CD1c-positive myeloid dendritic cell (primary cell): ENCODE data around the gene ZNF33B.
"Not testable (repeated sequence)": the region's sequence is repeated elsewhere in the genome, so short reads cannot be mapped to it uniquely, and the experiment has no call there.

Source experiments
- DNase-seq: peaks from one replicate; pipeline ENCODE4 v3.0.0-alpha.2; 2016; ENCODE audit errors: extremely low spot score

The ZNF33B gene

DNA sequence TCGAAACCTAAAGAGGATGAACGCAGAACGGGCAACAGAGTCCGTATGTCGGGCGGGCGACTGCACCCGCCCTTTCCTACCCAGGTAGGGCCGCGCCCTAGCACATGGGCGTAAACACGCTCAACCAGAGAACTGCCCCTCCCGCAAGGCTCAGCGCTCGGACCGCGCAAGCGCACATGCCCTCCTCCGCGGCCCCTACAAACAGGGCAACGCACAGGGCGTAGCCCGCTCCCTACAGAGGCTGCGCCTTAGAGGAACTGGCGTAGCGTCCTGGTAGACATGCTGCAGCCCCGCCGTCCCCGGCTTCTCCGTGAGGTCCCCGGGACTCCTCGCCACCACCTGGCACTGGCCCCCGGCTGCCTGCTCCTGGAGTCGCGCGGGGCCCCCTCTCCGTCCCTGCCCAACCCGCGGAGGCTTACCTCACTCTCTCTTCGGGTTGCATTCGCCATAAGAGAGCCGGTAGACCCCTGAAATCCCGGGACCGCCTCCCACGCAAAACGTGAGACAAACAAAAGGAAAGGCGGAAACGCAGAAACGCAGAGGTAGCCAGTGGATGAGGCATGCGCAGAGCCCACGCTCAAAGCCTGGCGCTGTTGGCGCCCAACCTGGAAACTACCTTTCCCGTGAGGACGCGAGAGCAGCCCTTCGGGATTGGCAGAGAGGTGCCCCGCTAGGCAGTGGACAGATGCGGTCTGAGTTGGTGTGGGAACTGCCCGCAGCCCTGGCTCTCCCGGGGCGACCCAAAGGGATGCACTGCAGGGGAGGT is at the start of gene ZNF33B:
ZNF33B (minus strand) TSS at position 516 of the 766 bp plus-strand sequence. CDS start 1,642 bp downstream, outside the sequence.
- DNase-seq = peak; percentile 94

DNA sequence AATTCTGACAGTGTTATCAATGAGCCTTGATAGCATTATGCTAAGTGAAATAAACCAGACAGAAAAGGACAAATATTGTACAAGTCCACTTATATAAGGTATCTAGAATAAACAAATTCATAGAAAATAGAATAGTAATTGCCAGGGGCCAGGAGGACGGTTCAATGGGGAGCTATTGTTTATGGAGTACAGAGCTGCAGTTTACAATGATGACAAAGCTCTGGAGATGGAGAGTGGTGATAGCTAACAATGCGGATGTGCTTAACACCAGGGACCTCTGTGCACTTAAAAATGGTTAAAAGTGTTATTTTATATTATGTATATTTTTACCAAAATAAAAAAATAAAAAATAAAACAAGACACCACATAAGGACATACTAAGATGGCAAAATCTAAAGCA is 46.1 kb upstream of the ZNF33B start:
- no peak for DNase-seq

DNA sequence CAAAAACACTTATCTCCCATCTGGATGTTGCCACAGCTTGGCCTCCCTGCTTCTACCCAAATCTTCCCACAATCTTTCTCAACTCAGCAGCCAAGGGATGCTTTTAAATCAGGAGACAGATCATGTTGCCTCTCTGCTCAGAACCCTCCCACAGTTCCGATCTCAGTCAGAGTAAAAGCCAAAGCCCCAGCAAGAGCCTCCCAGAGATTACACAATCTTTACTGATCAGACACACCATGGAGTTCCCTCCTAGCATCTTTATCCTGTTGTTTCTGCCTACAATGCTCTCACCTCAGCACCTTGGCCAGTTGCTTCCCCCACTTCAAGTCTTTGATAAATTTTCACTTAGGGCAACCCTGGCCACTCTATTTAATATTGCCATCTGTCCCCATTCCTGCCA is 41.9 kb upstream of the ZNF33B start:
- no peak for DNase-seq

DNA sequence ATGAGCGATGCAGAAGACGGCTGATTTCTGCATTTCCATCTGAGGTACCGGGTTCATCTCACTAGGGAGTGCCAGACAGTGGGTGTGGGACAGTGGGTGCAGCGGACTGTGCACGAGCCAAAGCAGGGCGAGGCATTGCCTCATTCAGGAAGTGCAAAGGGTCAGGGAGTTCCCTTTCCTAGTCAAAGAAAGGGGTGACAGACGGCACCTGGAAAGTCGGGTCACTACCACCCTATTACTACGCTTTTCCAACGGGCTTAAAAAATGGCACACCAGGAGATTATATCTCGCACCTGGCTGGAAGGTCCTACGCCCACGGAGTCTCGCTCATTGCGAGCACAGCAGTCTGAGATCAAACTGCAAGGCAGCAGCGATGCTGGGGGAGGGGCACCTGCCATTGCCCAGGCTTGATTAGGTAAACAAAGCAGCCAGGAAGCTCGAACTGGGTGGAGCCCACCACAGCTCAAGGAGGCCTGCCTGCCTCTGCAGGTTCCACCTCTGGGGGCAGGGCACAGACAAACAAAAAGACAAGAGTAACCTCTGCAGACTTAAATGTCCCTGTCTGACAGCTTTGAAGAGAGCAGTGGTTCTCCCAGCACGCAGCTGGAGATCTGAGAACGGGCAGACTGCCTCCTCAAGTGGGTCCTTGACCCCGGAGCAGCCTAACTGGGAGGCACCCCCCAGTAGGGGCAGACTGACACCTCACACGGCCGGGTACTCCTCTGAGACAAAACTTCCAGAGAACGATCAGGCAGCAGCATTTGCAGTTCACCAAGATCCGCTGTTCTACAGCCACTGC is 27.0 kb upstream of the ZNF33B start:
- DNase-seq = not testable (repeated sequence)

DNA sequence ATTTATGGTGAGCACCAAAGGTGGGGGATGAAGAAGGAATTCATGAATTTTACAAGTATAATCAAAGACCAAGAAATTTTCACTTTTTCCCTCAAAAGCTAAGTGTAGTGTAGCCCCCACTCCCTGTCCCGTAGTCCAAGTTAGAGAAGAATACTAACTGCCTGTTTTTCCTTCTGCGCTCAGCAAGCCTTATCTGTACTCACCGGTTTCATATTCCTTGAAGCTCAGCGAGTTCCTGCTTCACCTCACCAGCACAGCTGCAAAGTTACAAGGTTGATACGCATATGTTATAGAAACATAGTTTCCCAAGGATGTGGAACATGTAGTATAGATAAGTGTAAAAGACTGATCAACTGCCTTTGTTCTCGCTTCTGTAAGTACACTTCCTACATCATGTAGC is 16.0 kb upstream of the ZNF33B start:
- no peak for DNase-seq

DNA sequence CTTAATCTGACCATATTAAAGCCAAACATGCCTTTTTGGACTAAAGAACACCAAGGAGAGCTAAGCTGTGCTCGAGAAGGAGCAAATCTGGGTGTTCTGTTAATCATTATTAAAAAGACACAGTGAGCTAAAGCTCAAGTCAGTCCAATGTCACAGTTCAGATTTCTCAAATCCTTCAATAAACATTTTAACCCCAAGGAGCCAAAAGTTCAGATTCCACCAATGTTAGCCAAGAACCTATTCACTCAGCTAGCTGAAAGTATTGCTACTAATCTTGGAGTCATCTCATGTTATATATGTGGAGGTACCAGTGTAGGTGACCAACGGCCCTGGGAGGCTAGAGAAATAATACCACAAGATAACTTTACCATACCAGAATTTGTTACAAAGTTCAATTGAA is 14.5 kb upstream of the ZNF33B start:
- DNase-seq = no peak

DNA sequence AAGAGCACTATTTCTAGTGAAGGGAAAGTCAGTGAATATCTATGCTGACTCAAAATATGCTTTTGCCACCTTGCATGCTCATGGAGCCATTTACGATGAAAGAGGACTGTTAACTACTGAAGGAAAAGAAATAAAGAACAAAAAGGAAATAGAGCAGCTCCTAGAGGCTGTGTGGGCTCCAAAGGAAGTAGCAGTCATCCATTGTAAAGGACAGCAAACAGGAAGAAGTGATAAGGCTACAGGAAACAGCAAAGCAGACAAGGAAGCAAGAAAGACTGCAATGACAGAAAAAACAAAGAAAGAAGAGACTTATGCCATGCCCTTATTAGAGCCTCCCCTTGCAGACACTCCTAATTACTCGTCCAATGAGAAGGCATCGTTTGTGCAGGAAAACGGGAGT is 12.0 kb upstream of the ZNF33B start:
- DNase-seq = no peak

DNA sequence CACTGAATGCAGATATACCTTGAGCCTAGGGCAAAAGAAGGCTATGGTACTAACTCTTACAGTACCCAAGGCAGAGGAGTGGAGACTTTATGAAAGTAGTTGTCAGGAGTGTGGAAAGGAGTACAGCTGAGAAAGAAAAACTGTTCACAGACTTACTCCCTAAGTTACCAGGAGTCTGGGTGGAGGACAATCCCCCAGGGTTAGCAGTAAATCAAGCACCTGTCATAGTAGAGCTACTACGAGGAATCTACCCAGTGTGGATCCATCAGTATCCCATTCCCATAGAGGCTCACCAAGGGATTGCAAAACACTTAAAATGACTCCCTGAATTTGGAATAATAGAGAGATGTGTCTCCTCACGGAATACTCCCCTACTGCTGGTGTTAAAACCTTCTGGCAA is 10.1 kb upstream of the ZNF33B start:
- DNase-seq = no peak

DNA sequence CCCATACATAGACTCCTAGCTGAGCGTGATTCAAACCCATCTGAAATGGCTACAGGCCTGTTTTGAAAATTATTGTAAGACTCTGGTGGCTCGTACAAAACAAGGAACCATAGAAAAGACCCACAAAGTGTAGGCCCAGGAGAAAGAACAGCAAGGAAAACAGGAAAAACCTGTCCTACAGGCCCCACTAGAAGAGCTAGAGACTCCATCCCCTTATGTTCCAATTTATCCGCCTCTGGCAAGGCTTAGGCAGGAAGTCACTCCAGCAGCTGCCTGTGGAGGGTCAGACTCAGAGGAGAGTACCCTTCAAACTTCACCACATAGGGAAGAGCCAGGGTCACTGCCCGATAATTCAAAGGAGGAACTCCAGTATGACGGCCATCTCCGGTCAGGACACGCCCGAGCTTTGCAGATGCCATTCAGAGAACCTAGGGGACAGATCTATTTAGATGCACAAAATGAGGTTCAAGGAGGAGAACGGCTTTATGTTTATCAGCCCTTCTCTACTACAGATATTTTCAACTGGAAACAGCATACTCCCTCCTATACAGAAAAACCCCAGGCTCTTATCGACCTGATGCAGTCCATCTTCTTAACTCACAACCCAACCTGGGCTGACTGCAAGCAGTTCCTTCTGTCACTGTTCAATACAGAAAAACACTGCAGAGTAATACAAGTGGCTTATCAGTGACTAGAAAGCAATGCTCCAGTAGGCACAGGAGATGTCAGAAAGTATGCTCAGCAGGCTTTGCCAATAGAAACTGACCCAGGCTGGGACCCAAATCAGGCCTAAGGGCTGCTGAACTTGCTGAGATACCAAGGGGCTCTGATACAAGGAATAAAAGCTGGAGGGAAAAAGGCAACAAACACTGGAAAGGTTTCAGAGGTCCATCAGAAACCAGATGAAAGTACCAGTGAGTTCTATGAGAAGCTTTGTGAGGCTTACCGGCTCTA is 8.6 kb upstream of the ZNF33B start:
- no peak for DNase-seq

DNA sequence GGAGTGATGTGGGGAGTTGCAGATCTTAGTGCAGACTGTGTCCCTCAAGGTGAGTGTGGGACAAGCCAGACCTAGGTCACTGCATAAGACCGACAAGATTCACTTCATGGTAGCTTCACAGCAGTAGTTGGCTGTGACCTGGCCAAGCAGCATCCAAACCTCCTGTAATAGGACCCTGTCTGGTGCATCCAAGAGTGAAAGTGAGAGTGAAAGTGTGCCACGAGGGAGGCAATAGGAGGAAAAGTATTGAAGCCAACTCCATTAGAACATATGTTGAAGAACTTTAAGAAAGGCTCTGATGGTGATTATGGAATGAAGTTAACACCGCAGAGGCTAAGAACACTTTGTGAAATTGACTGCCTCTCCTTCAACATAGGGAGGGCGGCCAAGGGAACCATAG is 7.8 kb upstream of the ZNF33B start:
- DNase-seq = no peak

DNA sequence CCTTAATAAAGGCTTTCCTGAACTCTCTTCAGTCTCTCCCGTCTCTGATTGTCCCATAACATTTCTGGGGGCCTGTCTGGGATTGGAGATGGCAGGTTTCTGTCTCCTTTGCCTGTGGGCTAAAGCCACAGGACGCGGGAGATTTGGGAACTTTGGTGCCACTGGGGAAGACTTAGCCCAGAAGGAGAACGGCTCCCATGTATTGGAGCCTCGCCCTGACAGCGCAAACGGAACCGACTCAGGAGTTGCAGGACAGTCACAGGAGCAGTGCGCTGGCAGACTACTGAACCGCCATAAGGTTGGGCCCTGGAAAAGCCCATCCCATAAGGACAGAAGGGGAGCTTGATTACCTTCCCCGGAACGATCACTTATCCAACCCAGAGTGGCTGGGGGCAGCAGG is 7.1 kb upstream of the ZNF33B start:
- no peak for DNase-seq

DNA sequence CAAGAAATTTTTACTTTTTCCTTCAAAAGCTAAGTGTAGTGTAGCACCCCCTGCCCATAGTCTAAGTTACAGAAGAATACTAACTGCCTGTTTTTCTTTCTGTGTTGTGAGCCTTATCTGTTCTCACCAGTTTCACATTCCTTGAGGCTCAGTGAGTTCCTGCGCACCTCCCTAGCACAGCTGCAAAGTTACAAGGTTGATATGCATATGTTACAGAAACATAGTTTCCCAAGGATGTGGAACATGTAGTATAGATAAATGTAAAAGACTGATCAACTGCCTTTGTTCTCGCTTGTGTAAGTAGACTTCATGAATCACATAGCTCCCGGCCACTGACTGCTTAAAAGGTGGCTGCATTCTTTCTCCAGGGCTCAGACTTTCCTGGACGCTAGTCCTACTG is 6.7 kb upstream of the ZNF33B start:
- no peak for DNase-seq

DNA sequence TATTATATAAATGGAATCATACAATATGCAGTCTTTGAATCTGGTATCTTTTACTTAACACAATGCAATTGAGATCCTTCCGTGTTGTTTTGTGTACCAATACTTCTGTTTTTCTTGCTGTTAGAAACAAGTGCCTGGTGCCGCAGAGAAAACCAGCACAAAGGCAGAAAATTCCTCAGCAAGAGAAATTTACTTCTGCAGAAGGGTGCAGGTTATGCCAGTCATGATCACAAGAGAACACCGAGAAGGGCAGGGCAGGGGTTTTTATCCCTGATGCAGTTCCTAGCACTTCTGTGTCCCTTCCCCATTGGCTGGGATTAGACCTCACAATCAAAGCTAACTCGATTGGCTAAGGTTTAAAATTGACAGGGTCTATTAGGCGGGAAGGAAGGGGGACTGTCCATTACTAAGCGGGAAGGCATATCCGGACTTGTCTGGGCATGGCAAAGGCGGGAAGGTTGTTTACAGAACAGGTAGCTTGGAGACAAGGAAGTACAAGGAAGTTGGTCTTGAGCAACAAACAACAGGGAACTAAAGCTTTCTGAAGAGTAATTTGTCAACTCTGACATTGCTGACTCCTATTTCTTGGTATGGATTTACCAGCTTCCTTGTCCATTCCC is 2.4 kb upstream of the ZNF33B start:
- no peak for DNase-seq

DNA sequence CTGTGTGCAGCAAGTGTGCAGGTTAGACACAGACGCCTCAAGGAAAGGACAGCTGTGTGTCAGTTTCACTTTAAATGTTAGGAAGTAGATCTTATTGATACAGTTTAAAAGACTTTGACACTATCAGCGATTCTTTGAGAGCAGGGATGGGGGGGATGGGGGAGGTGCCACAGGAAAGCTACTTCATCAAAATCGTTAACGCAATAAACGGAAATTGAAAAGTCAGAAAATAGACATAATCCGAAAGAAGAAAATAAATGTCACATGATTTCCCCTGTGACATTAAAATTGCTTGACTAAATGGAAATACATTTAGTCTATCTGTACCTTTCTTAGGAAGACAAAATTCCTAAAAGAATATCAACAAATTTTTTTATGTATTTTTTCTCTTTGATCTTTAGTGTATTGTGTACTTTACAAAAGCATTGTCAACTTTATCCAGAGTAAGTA is 476 bp upstream of the ZNF33B start:
- DNase-seq = no peak

DNA sequence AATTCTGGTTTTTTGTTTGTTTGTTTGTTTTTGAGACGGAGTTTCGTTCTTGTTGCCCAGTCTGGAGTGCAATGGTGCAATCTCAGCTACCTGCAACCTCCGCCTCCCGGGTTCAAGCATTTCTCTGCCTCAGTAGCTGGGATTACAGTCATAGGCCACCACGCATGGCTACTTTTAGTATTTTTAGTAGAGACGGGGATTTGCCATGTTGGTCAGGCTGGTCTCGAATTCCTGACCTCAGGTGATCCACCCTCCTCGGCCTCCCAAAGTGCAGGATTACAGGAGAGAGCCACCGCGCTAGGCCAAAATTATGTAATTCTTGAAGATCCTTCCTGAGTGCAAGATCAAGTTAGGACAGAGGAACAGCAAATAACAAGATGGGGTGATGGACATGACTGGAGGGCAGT is 719 bp downstream of the ZNF33B start:
- no peak for DNase-seq

DNA sequence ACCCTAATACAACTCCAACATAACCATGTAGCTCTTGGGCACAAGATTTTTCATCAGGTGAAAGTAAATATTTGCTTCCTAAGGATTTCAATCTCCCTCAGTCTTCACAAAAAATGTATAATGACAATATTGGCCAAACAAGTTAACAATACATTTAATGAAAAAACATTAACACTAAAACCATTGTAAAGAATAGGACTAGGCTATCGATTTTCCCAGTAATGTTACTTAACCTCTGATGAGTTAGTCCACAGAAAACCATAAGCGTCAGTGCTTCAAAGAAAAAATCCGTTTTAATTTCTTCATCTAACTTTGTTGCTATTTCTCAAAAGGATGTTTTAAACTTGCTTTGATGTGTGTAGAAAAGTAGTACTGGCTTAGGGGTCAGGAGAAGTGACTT is 1.2 kb downstream of the ZNF33B start:
- no peak for DNase-seq

DNA sequence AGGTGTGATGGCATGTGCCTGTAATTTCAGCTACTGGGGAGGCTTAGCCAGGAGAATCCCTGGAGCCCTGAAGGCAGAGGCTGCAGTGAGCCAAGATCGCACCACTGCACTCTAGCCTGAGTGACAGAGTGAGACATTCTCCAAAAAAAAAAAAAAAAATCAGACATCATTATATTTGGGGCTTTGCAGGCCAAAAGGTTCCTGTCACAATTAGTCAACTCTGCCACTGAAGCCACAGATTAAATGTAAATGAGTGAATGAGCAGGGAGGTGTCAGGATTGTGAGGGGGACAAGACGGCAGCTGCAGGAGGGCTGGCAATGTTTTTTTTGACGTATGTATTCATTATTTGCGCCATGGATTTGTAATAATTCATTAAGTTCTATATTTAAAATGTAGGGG is 3.3 kb downstream of the ZNF33B start:
- DNase-seq = no peak

DNA sequence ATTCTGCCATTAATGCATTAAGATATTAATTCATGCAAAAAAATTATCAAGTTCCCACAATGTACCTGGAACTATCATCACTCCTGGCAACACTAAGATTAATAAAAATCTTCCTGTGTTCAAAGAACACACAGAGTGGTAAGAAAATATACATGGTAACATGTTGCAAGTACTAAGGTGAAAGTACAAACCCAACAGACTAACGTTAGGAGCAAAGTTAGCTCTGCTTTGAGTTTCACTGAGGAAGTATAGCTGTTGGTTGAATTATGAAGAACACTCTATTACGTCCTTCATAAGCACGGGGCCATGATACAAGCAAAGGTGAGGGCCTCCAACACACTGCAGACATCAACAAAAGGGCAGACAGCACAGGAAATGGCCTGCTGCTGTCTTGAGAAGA is 5.8 kb downstream of the ZNF33B start:
- DNase-seq = no peak

DNA sequence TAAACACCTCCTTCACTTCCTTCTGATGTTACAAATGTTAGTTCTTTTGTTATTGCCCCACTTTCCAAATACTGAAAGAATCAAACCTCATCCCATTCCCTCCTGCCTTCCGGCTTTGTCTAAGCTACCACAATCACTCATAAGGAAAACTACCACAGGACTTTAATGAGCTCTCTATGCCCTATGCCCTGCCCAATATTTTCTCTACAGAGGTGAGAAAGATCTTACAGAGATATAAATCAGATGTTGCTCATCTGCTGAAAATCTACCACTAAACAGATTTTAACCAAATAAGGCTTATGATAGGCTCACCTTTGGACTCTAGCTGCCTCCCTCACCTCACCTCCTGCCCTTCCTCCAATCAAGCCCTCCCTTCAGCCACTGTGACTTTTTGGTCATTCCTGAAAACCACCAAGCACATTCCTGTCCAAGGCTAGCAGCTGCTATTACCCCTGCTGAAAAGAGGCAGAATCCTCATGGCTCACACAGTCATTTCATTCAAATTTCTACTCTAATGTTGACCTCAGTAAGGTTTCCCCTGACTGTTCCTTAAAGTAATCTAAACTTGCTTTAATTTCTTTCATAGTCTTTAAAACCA is 7.7 kb downstream of the ZNF33B start:
- DNase-seq = no peak

DNA sequence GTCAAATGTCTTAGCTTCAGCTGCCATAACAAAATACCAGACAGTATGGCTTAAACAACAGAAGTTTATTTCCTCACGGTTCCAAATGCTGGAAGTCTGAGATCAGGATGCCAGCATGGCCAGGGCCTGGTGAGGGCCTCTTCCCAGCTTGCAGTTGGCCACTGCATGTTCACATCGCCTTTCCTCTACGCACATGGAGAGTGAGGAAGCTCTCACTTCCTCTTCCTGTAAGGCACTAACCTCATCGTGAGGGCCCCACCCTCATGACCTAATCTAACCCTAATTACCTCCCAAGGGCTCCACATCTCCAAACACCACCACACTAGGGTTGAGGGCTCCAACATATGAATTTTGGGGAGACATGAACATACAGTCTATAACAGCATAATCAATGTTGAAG is 14.4 kb downstream of the ZNF33B start:
- no peak for DNase-seq

DNA sequence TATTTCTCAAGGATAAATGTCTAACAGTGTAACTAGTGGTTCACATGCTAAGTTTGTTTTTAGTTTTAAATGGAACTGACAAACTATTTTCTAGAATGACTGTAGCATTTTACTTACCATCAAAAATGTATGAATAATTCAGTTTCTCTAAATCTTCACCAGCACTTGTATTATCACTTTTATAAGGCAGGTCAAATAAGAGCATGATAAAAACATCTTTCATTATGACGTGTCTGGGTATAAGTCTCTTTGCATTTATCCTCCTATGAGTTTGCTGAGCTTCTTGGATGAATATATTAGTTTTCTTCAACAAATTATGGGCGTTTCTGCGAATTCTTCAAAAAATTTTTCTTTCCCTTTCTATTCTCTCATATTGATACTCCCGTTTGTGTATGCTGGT is 19.9 kb downstream of the ZNF33B start:
- no peak for DNase-seq
